Stimulated activated CD8-positive, alpha-beta memory T cell treated with anti-CD3 and anti-CD28 coated beads, Interleukin-15, amount 100 ng/mL, for 24 hours (primary cell): ENCODE results near the gene KRT33B.

Experiments used
- DNase-seq: peaks from one replicate; pipeline ENCODE4 v3.0.0-alpha.2; 2020; ENCODE audit warnings: low read depth

Gene KRT33B

GRCh38 chr17:41345992-41346391 is 23.6 kb downstream of the KRT33B start:
- DNase-seq, result no peak

GRCh38 chr17:41343029-41343428 is 26.6 kb downstream of the KRT33B start:
- no peak for DNase-seq

GRCh38 chr17:41340934-41341861 is 28.4 kb downstream of the KRT33B start:
- no peak for DNase-seq

- no peak for DNase-seq
Measured at GRCh38 chr17:41340494-41340893, 29.1 kb downstream of the KRT33B start.

GRCh38 chr17:41339571-41340172 is 29.9 kb downstream of the KRT33B start:
- no peak for DNase-seq

GRCh38 chr17:41338961-41339485 is 30.6 kb downstream of the KRT33B start:
- no peak for DNase-seq

- DNase-seq, result no peak
Measured at GRCh38 chr17:41335747-41336146, 33.9 kb downstream of the KRT33B start.

- DNase-seq, result no peak
Measured at GRCh38 chr17:41334385-41335305, 35.0 kb downstream of the KRT33B start.

- no peak for DNase-seq
Measured at GRCh38 chr17:41333836-41334235, 35.8 kb downstream of the KRT33B start.

GRCh38 chr17:41333098-41333497 is 36.5 kb downstream of the KRT33B start:
- DNase-seq, result no peak

GRCh38 chr17:41332239-41332638 is 37.4 kb downstream of the KRT33B start:
- no peak for DNase-seq

GRCh38 chr17:41331606-41332005 is 38.0 kb downstream of the KRT33B start:
- no peak for DNase-seq

GRCh38 chr17:41329279-41329948 is 40.2 kb downstream of the KRT33B start:
- no peak for DNase-seq

GRCh38 chr17:41328207-41328606 is 41.4 kb downstream of the KRT33B start:
- no peak for DNase-seq

- no peak for DNase-seq
Measured at GRCh38 chr17:41327411-41328120, 42.0 kb downstream of the KRT33B start.

- no peak for DNase-seq
Measured at GRCh38 chr17:41326173-41327145, 43.2 kb downstream of the KRT33B start.

- DNase-seq, result no peak
Measured at GRCh38 chr17:41325611-41326010, 44.0 kb downstream of the KRT33B start.

GRCh38 chr17:41325126-41325525 is 44.5 kb downstream of the KRT33B start:
- DNase-seq, result no peak

- no peak for DNase-seq
Measured at GRCh38 chr17:41324180-41325075, 45.2 kb downstream of the KRT33B start.
